Hepatocyte (in vitro differentiated cells): Measurements from ENCODE around the gene RGS11. TPM values are rescaled to one million over a fixed set of nuclear protein-coding genes. Genes with fewer than 3 reads are reported as not detected.
A peak's percentile ranks its signal among the peaks of the same experiment; 100 is the strongest.

Source experiments
- DNase-seq: peaks from one replicate; pipeline ENCODE4 v3.0.0-alpha.2; 2016; ENCODE audit warnings: low spot score
- H2AFZ ChIP-seq: fragments of 200-600 bp; sonication (generic); 2 replicates; pipeline ENCODE4 v1.6.0; 2016; ENCODE audit warnings: antibody characterized with exemption, mild to moderate bottlenecking
- H3K27ac ChIP-seq: fragments of 200-600 bp; sonication (generic); 2 replicates; pipeline ENCODE4 v1.5.1; 2016; ENCODE audit warnings: mild to moderate bottlenecking
- H3K27me3 ChIP-seq: fragments of 200-600 bp; sonication (generic); 2 replicates; pipeline ENCODE4 v1.6.1; 2016
- H3K36me3 ChIP-seq: fragments of 200-600 bp; sonication (generic); replicated peaks from 2 replicates; pipeline ENCODE4 v1.5.1; 2016; ENCODE audit warnings: low read depth; ENCODE audit not compliant: insufficient read depth
- H3K4me1 ChIP-seq: fragments of 200-600 bp; sonication (generic); 2 replicates; pipeline ENCODE4 v1.5.1; 2016; ENCODE audit warnings: mild to moderate bottlenecking, moderate library complexity; ENCODE audit not compliant: insufficient read depth
- H3K4me2 ChIP-seq: fragments of 200-600 bp; sonication (generic); 2 replicates; pipeline ENCODE4 v1.6.0; 2016
- H3K4me3 ChIP-seq: fragments of 200-600 bp; sonication (generic); 2 replicates; pipeline ENCODE4 v1.5.1; 2016; ENCODE audit warnings: mild to moderate bottlenecking
- H3K79me2 ChIP-seq: fragments of 200-600 bp; sonication (generic); 2 replicates; pipeline ENCODE4 v1.6.0; 2017; ENCODE audit warnings: mild to moderate bottlenecking
- H3K9me2 ChIP-seq: fragments of 200-600 bp; sonication (generic); replicated peaks from 2 replicates; pipeline ENCODE4 v1.6.0; 2017; ENCODE audit warnings: mild to moderate bottlenecking; ENCODE audit not compliant: insufficient read depth
- H3K9me3 ChIP-seq: fragments of 200-600 bp; sonication (generic); 2 replicates; pipeline ENCODE4 v1.5.1; 2016; ENCODE audit warnings: low read depth, mild to moderate bottlenecking
- H4K20me1 ChIP-seq: fragments of 200-600 bp; sonication (generic); 2 replicates; pipeline ENCODE4 v1.6.0; 2016; ENCODE audit warnings: mild to moderate bottlenecking; ENCODE audit not compliant: insufficient read depth, poor library complexity, severe bottlenecking
- CTCF ChIP-seq: fragments of 200-600 bp; sonication (generic); IDR thresholded peaks from 2 replicates; pipeline ENCODE4 v1.5.1; 2016; ENCODE audit warnings: antibody characterized with exemption, mild to moderate bottlenecking; ENCODE audit not compliant: poor library complexity
- EZH2 ChIP-seq: fragments of 200-600 bp; sonication (generic); IDR thresholded peaks from 2 replicates; pipeline ENCODE4 v1.6.1; 2016; ENCODE audit warnings: antibody characterized with exemption, mild to moderate bottlenecking, borderline replicate concordance
- EZH2phosphoT487 ChIP-seq: fragments of 200-600 bp; sonication (generic); IDR thresholded peaks from one replicate; pipeline ENCODE4 v1.6.1; 2018; ENCODE audit warnings: antibody characterized with exemption, mild to moderate bottlenecking, low read depth, moderate library complexity; ENCODE audit not compliant: unreplicated experiment, severe bottlenecking
- WGBS: methylation state at CpG from one replicate; pipeline ENCODE4 v1.1.6; 2016; ENCODE audit warnings: low lambda C conversion rate; ENCODE audit errors: missing lambda C conversion rate; 5-methylcytosine and 5-hydroxymethylcytosine counted together
- polyA plus RNA-seq: library from polyadenylated mRNA; unstranded; fragments of >200 nt; fragmentation: Nextera tagmentation; extraction: Ambion mirVana; gene quantifications from 2 replicates; pipeline ENCODE4 v1.2.1, GENCODE V29; 2016
- total RNA-seq: library from RNA; depleted of rRNA; stranded (reverse); fragments of >200 nt; gene quantifications from 2 replicates; pipeline ENCODE4 v1.2.3, GENCODE V29; 2014

Gene RGS11
- total and polyA plus RNA-seq, 2 experiments from 2014 or later: 0.57 to 0.93 TPM

DNA sequence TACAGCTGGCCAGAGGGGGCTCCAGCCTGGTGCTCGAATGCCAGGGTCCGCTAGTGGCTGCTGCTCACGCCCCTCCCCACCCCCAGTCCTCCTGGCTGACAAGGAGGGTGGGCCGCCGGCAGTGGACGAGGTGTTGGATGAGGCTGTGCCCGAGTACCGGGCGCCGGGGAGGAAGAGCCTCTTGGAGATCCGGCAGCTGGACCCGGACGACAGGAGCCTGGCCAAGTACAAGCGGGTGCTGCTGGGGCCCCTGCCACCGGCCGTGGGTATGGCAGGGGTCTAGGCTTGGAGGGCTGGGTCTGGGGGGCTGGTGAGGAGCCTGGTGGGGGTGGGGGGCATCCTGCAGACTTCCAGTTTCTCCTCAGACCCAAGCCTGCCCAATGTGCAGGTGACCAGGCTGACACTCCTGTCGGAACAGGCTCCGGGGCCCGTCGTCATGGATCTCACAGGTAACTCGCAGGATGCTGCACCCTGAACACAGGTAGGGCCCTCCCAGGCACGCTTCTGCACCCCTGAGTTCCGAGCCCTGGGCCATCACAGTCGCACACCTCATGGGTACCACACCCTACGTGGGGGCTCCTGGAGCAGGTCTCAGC lies 6.0 kb upstream of the RGS11 start:
- H4K20me1 ChIP-seq: no peaks in the 10 kb centered on the region
- H3K79me2 ChIP-seq: no peaks in the 10 kb centered on the region
- TF ChIP-seq CTCF: no peak
- TF ChIP-seq EZH2phosphoT487: no peak
- TF ChIP-seq EZH2: no peak
- no peak overlapping the region for H3K4me3 ChIP-seq
- no peak overlapping the region for H3K27ac ChIP-seq
- no peaks in the 10 kb centered on the region for H3K9me2 ChIP-seq
- no peak for DNase-seq
- H3K36me3 ChIP-seq: no peaks in the 10 kb centered on the region
- WGBS: 78% methylated on average over 25 of the region's 25 CpGs
- no peaks in the 10 kb centered on the region for H3K9me3 ChIP-seq
- H3K4me1 ChIP-seq: peaks cover 6% of the 10 kb centered on the region
- H3K4me2 ChIP-seq: no peak overlapping the region
- peaks cover 31% of the 10 kb centered on the region for H3K27me3 ChIP-seq
- H2AFZ ChIP-seq: no peak overlapping the region

DNA sequence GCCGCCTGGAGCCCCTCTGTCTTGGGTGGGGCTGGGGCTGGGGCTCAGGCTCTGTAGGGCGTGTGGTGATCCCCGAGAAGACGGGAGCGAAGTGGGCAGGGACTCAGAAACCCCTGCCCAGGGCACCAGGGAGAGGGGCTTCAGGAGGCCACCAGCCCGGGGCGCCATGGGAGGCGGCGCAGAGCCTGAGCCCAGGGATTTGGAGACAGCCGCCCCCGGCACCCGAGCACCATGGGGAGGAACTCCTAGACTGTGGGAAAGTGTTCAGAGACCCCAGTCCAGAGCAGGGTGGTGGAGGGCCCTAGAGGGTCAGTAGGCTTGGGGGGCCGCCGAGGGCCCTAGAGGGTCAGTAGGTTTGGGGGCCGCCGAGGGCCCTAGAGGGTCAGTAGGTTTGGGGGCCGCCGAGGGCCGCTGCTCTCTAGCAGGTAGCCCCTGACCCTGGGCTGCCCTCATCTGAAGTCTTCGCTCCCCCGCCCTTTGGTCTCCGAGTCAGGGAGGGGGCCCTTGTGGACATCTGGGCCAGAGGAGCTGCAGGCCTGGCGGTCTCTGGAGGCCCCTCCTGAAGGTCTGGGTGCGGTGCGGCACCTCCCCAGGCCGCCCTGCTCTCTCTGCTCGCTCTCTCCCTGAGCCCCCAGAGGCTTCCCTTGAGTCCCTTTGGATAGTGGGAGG lies 5.4 kb upstream of the RGS11 start:
- H3K9me3 ChIP-seq: no peaks in the 10 kb centered on the region
- peak overlapping the region; percentile 55 for H3K4me3 ChIP-seq
- peaks cover 38% of the 10 kb centered on the region for H3K27me3 ChIP-seq
- no peaks in the 10 kb centered on the region for H3K79me2 ChIP-seq
- no peaks in the 10 kb centered on the region for H3K36me3 ChIP-seq
- H4K20me1 ChIP-seq: no peaks in the 10 kb centered on the region
- DNase-seq: no peak
- 66% methylated on average over 26 of the region's 27 CpGs for WGBS
- no peak overlapping the region for H3K27ac ChIP-seq
- H3K4me2 ChIP-seq: peak overlapping the region; percentile 95
- H3K9me2 ChIP-seq: no peaks in the 10 kb centered on the region
- TF ChIP-seq EZH2 (no peak), EZH2phosphoT487 (no peak), CTCF (no peak)
- no peak overlapping the region for H2AFZ ChIP-seq
- peaks cover 6% of the 10 kb centered on the region for H3K4me1 ChIP-seq

GRCh38 chr16:280552-280951 lies 4.8 kb upstream of the RGS11 start, which contains the start of gene ARHGDIG:
ARHGDIG (plus strand) TSS chr16:280591; CDS start chr16:280681, 90 bp downstream.
- H2AFZ ChIP-seq: no peak within 1 kb of the TSS
- WGBS: 1% methylated on average over 12 of the region's 54 CpGs

More at GRCh38 chr16:280552-280951, 4.8 kb upstream of the RGS11 start, which contains the start of gene ARHGDIG:
- no peak for TF ChIP-seq EZH2phosphoT487
- no peak for TF ChIP-seq CTCF
- TF ChIP-seq EZH2: peak; percentile 0
- no peaks in the 10 kb centered on the region for H3K9me2 ChIP-seq
- H3K79me2 ChIP-seq: no peaks in the 10 kb centered on the region
- H3K36me3 ChIP-seq: no peaks in the 10 kb centered on the region
- H3K9me3 ChIP-seq: no peaks in the 10 kb centered on the region
- H3K4me2 ChIP-seq: peak within 1 kb of the TSS; percentile 95
- H3K4me3 ChIP-seq: peak within 1 kb of the TSS; percentile 55
- H3K4me1 ChIP-seq: peaks cover 6% of the 10 kb centered on the region
- peaks cover 40% of the 10 kb centered on the region for H3K27me3 ChIP-seq
- peak; percentile 53 for DNase-seq
- H4K20me1 ChIP-seq: no peaks in the 10 kb centered on the region
- no peak within 1 kb of the TSS for H3K27ac ChIP-seq
